ENCODE data around the gene LSAMP.

Gene LSAMP

GRCh38 chr3:115989684-115990421 is 455.4 kb downstream of the LSAMP start:
- no peak overlapping the region for H3K4me2 ChIP-seq (ENCODE audit: insufficient read depth, low read length)

GRCh38 chr3:115986555-115987207 is 458.6 kb downstream of the LSAMP start:
- no peak for ATAC-seq (ENCODE audit: insufficient read depth, low read depth)
- H4K20me1 ChIP-seq (ENCODE audit: insufficient read depth, low read length): no peaks in the 10 kb centered on the region
- no peak for DNase-seq
- no peaks in the 10 kb centered on the region for H3K79me2 ChIP-seq (ENCODE audit: insufficient read depth, low read length)
- no peak overlapping the region for H2AFZ ChIP-seq (ENCODE audit: low read depth, low read length)
- no peak overlapping the region for H3K4me2 ChIP-seq (ENCODE audit: insufficient read depth, low read length)
- H3K36me3 ChIP-seq (ENCODE audit: insufficient read depth, low read length): no peaks in the 10 kb centered on the region
- no peaks in the 10 kb centered on the region for H3K27me3 ChIP-seq (ENCODE audit: insufficient read depth, low read length, poor library complexity)
- no peak overlapping the region for H3K4me3 ChIP-seq (ENCODE audit: low read depth in 1 of 2, low read length in 2 of 2)
- no peak overlapping the region for H3K9ac ChIP-seq (ENCODE audit: low read depth, low read length)
- no peak for TF ChIP-seq EZH2 (IDR thresholded peaks at IDR 0.05; ENCODE audit: borderline replicate concordance, low read depth, low read length, severe bottlenecking)
- TF ChIP-seq, protein P1, sequence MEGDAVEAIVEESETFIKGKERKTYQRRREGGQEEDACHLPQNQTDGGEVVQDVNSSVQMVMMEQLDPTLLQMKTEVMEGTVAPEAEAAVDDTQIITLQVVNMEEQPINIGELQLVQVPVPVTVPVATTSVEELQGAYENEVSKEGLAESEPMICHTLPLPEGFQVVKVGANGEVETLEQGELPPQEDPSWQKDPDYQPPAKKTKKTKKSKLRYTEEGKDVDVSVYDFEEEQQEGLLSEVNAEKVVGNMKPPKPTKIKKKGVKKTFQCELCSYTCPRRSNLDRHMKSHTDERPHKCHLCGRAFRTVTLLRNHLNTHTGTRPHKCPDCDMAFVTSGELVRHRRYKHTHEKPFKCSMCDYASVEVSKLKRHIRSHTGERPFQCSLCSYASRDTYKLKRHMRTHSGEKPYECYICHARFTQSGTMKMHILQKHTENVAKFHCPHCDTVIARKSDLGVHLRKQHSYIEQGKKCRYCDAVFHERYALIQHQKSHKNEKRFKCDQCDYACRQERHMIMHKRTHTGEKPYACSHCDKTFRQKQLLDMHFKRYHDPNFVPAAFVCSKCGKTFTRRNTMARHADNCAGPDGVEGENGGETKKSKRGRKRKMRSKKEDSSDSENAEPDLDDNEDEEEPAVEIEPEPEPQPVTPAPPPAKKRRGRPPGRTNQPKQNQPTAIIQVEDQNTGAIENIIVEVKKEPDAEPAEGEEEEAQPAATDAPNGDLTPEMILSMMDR (IDR thresholded peaks at IDR 0.05; ENCODE audit: borderline replicate concordance, extremely low read depth, low read length, poor library complexity, severe bottlenecking): peak; percentile 36
- H3K9me3 ChIP-seq (ENCODE audit: insufficient read depth, low read length, severe bottlenecking): no peaks in the 10 kb centered on the region
- no peaks in the 10 kb centered on the region for H3K4me1 ChIP-seq (ENCODE audit: insufficient read depth, low read length)
- no peak overlapping the region for H3K27ac ChIP-seq (ENCODE audit: low read length)

More at GRCh38 chr3:115989684-115990421, 455.4 kb downstream of the LSAMP start:
- ATAC-seq (ENCODE audit: insufficient read depth, low read depth) (no peak), DNase-seq (no peak)
- H4K20me1 ChIP-seq (ENCODE audit: insufficient read depth, low read length): no peaks in the 10 kb centered on the region
- no peaks in the 10 kb centered on the region for H3K79me2 ChIP-seq (ENCODE audit: insufficient read depth, low read length)
- H3K9ac ChIP-seq (ENCODE audit: low read depth, low read length): no peak overlapping the region
- no peaks in the 10 kb centered on the region for H3K4me1 ChIP-seq (ENCODE audit: insufficient read depth, low read length)
- no peak overlapping the region for H3K27ac ChIP-seq (ENCODE audit: low read length)
- no peaks in the 10 kb centered on the region for H3K36me3 ChIP-seq (ENCODE audit: insufficient read depth, low read length)
- H3K27me3 ChIP-seq (ENCODE audit: insufficient read depth, low read length, poor library complexity): no peaks in the 10 kb centered on the region
- TF ChIP-seq EZH2 (IDR thresholded peaks at IDR 0.05; ENCODE audit: borderline replicate concordance, low read depth, low read length, severe bottlenecking): no peak
- TF ChIP-seq, protein P1 (IDR thresholded peaks at IDR 0.05; ENCODE audit: borderline replicate concordance, extremely low read depth, low read length, poor library complexity, severe bottlenecking): no peak
- H2AFZ ChIP-seq (ENCODE audit: low read depth, low read length): no peak overlapping the region
- no peak overlapping the region for H3K4me3 ChIP-seq (ENCODE audit: low read depth in 1 of 2, low read length in 2 of 2)
- no peaks in the 10 kb centered on the region for H3K9me3 ChIP-seq (ENCODE audit: insufficient read depth, low read length, severe bottlenecking)

- H3K9me3 ChIP-seq (ENCODE audit: insufficient read depth, low read length, severe bottlenecking): no peaks in the 10 kb centered on the region
- DNase-seq (no peak), ATAC-seq (ENCODE audit: insufficient read depth, low read depth) (no peak)
- H3K36me3 ChIP-seq (ENCODE audit: insufficient read depth, low read length): no peaks in the 10 kb centered on the region
- H3K27ac ChIP-seq (ENCODE audit: low read length): no peak overlapping the region
- H3K4me3 ChIP-seq (ENCODE audit: low read depth in 1 of 2, low read length in 2 of 2): no peak overlapping the region
- no peaks in the 10 kb centered on the region for H3K4me1 ChIP-seq (ENCODE audit: insufficient read depth, low read length)
- H4K20me1 ChIP-seq (ENCODE audit: insufficient read depth, low read length): no peaks in the 10 kb centered on the region
- H3K9ac ChIP-seq (ENCODE audit: low read depth, low read length): no peak overlapping the region
- H3K79me2 ChIP-seq (ENCODE audit: insufficient read depth, low read length): no peaks in the 10 kb centered on the region
- no peak for TF ChIP-seq EZH2 (IDR thresholded peaks at IDR 0.05; ENCODE audit: borderline replicate concordance, low read depth, low read length, severe bottlenecking)
- TF ChIP-seq, protein P1 (IDR thresholded peaks at IDR 0.05; ENCODE audit: borderline replicate concordance, extremely low read depth, low read length, poor library complexity, severe bottlenecking): no peak
- no peaks in the 10 kb centered on the region for H3K27me3 ChIP-seq (ENCODE audit: insufficient read depth, low read length, poor library complexity)
- no peak overlapping the region for H3K4me2 ChIP-seq (ENCODE audit: insufficient read depth, low read length)
- no peak overlapping the region for H2AFZ ChIP-seq (ENCODE audit: low read depth, low read length)
Observed at GRCh38 chr3:115982629-115983028, 462.7 kb downstream of the LSAMP start.

All from DND-41 (cell line).